ENCODE results near the gene ANGPTL2.

GRCh38 chr9:127038531-127038930 is 83.9 kb downstream of the ANGPTL2 start:
- no peak for TF ChIP-seq CTCF (IDR thresholded peaks at IDR 0.05; ENCODE audit: low read depth, low read length, poor library complexity, severe bottlenecking)
- TF ChIP-seq EZH2phosphoT487 (IDR thresholded peaks at IDR 0.05; ENCODE audit: borderline replicate concordance, low read length): no peak
